HepG2 (cell line): ENCODE measurements around the gene CEP68. TPM values are rescaled to one million over a fixed set of nuclear protein-coding genes. Genes with fewer than 3 reads are reported as not detected.

Experiments
- CEBPB ChIP-seq: IDR thresholded peaks from 2 replicates; pipeline ENCODE4 v1.6.1; 2011; ENCODE audit warnings: low read depth, low read length, improper control_type of control experiment, borderline replicate concordance
- DR1 ChIP-seq: sonication (generic); formaldehyde crosslinking; IDR thresholded peaks from 2 replicates; pipeline ENCODE4 v1.8.0; 2021; ENCODE audit warnings: mild to moderate bottlenecking, missing genetic modification reagents, inconsistent platforms
- EED ChIP-seq: sonication (generic); formaldehyde crosslinking; IDR thresholded peaks from 2 replicates; pipeline ENCODE4 v1.5.0; 2020; ENCODE audit warnings: mild to moderate bottlenecking, missing genetic modification reagents
- FOXK2 ChIP-seq: fragments of 450-650 bp; IDR thresholded peaks from 2 replicates; pipeline ENCODE4 v1.6.1; 2016
- HMGA1 ChIP-seq: sonication (generic); formaldehyde crosslinking; conservative IDR thresholded peaks from 2 replicates; pipeline ENCODE4 v1.4.0; 2020; ENCODE audit warnings: missing genetic modification reagents
- MED8 ChIP-seq: sonication (generic); formaldehyde crosslinking; IDR thresholded peaks from 2 replicates; pipeline ENCODE4 v1.8.1; 2023; ENCODE audit warnings: mild to moderate bottlenecking, missing genetic modification reagents; ENCODE audit not compliant: insufficient replicate concordance
- MLLT10 ChIP-seq: sonication (generic); formaldehyde crosslinking; IDR thresholded peaks from 2 replicates; pipeline ENCODE4 v1.4.0; 2020; ENCODE audit warnings: missing genetic modification reagents
- MYC ChIP-seq: sonication (generic); formaldehyde crosslinking; IDR thresholded peaks from 2 replicates; pipeline ENCODE4 v1.9.0; 2021; ENCODE audit warnings: missing genetic modification reagents, borderline replicate concordance
- NKX3-1 ChIP-seq: sonication (generic); formaldehyde crosslinking; IDR thresholded peaks from 2 replicates; pipeline ENCODE4 v1.5.0; 2020; ENCODE audit warnings: missing genetic modification reagents
- NR0B2 ChIP-seq: sonication (generic); formaldehyde crosslinking; IDR thresholded peaks from 2 replicates; pipeline ENCODE4 v1.4.0; 2020; ENCODE audit warnings: mild to moderate bottlenecking, missing genetic modification reagents
- NR1H2 ChIP-seq: sonication (generic); formaldehyde crosslinking; IDR thresholded peaks from 2 replicates; pipeline ENCODE4 v1.8.1; 2022; ENCODE audit warnings: low read depth, missing genetic modification reagents, borderline replicate concordance
- POGZ ChIP-seq: sonication (generic); formaldehyde crosslinking; IDR thresholded peaks from 2 replicates; pipeline ENCODE4 v1.4.0; 2020; ENCODE audit warnings: mild to moderate bottlenecking, missing genetic modification reagents
- RBM39 ChIP-seq: fragments of 200-400 bp; formaldehyde crosslinking; IDR thresholded peaks from one replicate; pipeline ENCODE4 v1.6.1; 2018; ENCODE audit warnings: antibody characterized with exemption, mild to moderate bottlenecking, low read depth, low read length; ENCODE audit not compliant: poor library complexity, severe bottlenecking
- SRSF9 ChIP-seq: fragments of 200-400 bp; formaldehyde crosslinking; IDR thresholded peaks from 2 replicates; pipeline ENCODE4 v1.6.1; 2018; ENCODE audit warnings: borderline replicate concordance, mild to moderate bottlenecking, low read depth, low read length; ENCODE audit not compliant: insufficient read depth, poor library complexity, severe bottlenecking
- TARDBP ChIP-seq: sonication (generic); formaldehyde crosslinking; IDR thresholded peaks from 2 replicates; pipeline ENCODE4 v1.8.0; 2022; ENCODE audit warnings: mild to moderate bottlenecking, missing genetic modification reagents
- ZNF180 ChIP-seq: sonication (generic); formaldehyde crosslinking; IDR thresholded peaks from 2 replicates; pipeline ENCODE4 v1.4.0; 2020; ENCODE audit warnings: low read depth, missing genetic modification reagents, borderline replicate concordance
- ZNF326 ChIP-seq: sonication (generic); formaldehyde crosslinking; IDR thresholded peaks from 2 replicates; pipeline ENCODE4 v1.4.0; 2020; ENCODE audit warnings: missing genetic modification reagents, borderline replicate concordance
- ZNF432 ChIP-seq: sonication (generic); formaldehyde crosslinking; IDR thresholded peaks from 2 replicates; pipeline ENCODE4 v1.5.0; 2020; ENCODE audit warnings: missing genetic modification reagents, mild to moderate bottlenecking, borderline replicate concordance
- ZNF557 ChIP-seq: sonication (generic); formaldehyde crosslinking; IDR thresholded peaks from 2 replicates; pipeline ENCODE4 v1.4.0; 2020; ENCODE audit warnings: missing genetic modification reagents
- ZNF558 ChIP-seq: sonication (generic); formaldehyde crosslinking; IDR thresholded peaks from 2 replicates; pipeline ENCODE4 v1.9.0; 2022; ENCODE audit warnings: mild to moderate bottlenecking, missing genetic modification reagents, borderline replicate concordance
- ZNF652 ChIP-seq: IDR thresholded peaks from 2 replicates; pipeline ENCODE4 v1.6.1; 2016; ENCODE audit warnings: low read depth, borderline replicate concordance
- ZNF746 ChIP-seq: sonication (generic); formaldehyde crosslinking; IDR thresholded peaks from 2 replicates; pipeline ENCODE4 v1.8.0; 2022; ENCODE audit warnings: mild to moderate bottlenecking, missing genetic modification reagents
- ZNF75D ChIP-seq: sonication (generic); formaldehyde crosslinking; IDR thresholded peaks from 2 replicates; pipeline ENCODE4 v1.8.1; 2023; ENCODE audit warnings: missing genetic modification reagents, mild to moderate bottlenecking, borderline replicate concordance
- ZNF792 ChIP-seq: IDR thresholded peaks from 2 replicates; pipeline ENCODE4 v1.6.1; 2016
- polyA plus RNA-seq, 8 experiments: library from polyadenylated mRNA; depleted of rRNA in 3 of 8; stranded (reverse) in 7 of 8; unstranded in 1 of 8; fragments of >200 nt; fragmentation: Illumina TruSeq in 4 of 8; extraction: Trizol in 4 of 8; gene quantifications; 2 replicates each; pipeline versions ENCODE4 v1.2.1 to v1.2.3, GENCODE V29; 2011 to 2016; ENCODE audit warnings: low read depth in 4 of 8, missing spikeins in 1 of 8, mixed read lengths in 1 of 8; ENCODE audit not compliant: insufficient read depth in 1 of 8
- total RNA-seq, 5 experiments: library from RNA; depleted of rRNA; stranded (reverse); fragments of >200 nt; fragmentation: Illumina TruSeq; extraction: Trizol; gene quantifications; 2 replicates each; pipeline ENCODE4 v1.2.3, GENCODE V29; 2016; ENCODE audit warnings: low read depth in 1 of 5
- TF ChIP-seq, protein P1 (sequence below): sonication (generic); formaldehyde crosslinking; IDR thresholded peaks from 2 replicates; pipeline ENCODE4 v1.8.1; 2022; ENCODE audit warnings: mild to moderate bottlenecking, missing genetic modification reagents
- TF ChIP-seq, protein P2 (sequence below): sonication (generic); formaldehyde crosslinking; IDR thresholded peaks from 2 replicates; pipeline ENCODE4 v1.5.0; 2020; ENCODE audit warnings: missing genetic modification reagents, mild to moderate bottlenecking, borderline replicate concordance
- TF ChIP-seq, protein P3 (sequence below): sonication (generic); formaldehyde crosslinking; IDR thresholded peaks from 2 replicates; pipeline ENCODE4 v1.5.1; 2020; ENCODE audit warnings: missing genetic modification reagents, mild to moderate bottlenecking, borderline replicate concordance

The CEP68 gene
- total and polyA plus RNA-seq, 2 of the 13 experiments (the other 11 are each of a cell fraction or from before 2014, with no cell fraction given), result 5.7 to 9.3 TPM

DNA sequence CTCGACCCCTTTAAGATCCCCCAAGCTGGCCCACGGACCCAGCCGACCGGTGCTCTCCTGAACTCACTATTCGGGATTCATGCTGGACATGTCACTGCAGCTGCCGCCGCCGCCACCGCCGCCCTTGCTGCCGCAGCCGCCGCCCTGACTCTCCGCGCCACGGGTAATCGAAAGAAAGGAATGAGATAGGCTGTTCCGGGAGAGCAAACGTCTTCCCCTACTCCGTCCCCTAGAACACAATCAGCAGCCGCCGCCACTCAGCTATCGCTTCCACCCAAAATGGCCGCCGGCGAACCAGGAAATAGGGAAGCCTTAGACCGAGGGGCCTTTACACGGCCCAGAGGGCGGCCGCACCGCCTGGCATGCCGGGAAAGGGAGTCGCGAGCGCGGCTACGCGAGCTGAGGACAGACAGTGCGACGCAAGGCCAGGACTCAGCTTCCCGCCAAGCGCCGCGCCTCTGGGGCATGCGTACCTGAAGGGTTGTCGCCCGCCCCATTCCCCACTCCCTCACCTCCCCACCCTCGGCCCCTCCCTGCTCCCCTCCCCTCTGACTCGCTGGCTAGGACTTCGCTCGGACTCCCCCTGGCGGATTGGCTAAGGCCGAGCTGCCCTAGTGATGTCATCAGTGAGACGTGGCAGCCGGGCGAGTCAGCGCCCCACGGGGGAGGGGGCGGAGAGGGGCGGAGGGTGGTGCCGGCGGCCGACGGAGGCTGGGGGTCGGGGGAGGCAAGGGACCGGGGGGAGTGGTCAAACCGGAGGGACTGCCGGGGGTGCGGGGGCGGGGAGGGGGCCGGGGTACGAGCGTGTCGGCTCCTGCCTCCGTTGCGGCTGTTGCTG lies 73.8 kb downstream of the CEP68 start, which contains the start of gene RAB1A (continued):
- TF ChIP-seq SRSF9, result no peak
- no peak for TF ChIP-seq ZNF180
- peak; percentile 53; the same call in 1 of the 2 replicates for TF ChIP-seq DR1 (CRISPR knock-in tag)
- no peak for TF ChIP-seq ZNF557
- no peak for TF ChIP-seq HMGA1 (CRISPR knock-in tag)
- TF ChIP-seq NR0B2 (CRISPR knock-in tag), result peak; percentile 60; the same call in 1 of the 2 replicates
- TF ChIP-seq, protein P1, sequence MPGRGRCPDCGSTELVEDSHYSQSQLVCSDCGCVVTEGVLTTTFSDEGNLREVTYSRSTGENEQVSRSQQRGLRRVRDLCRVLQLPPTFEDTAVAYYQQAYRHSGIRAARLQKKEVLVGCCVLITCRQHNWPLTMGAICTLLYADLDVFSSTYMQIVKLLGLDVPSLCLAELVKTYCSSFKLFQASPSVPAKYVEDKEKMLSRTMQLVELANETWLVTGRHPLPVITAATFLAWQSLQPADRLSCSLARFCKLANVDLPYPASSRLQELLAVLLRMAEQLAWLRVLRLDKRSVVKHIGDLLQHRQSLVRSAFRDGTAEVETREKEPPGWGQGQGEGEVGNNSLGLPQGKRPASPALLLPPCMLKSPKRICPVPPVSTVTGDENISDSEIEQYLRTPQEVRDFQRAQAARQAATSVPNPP, result no peak
- peak; percentile 75 for TF ChIP-seq TARDBP (CRISPR knock-in tag)
- no peak for TF ChIP-seq CEBPB
- TF ChIP-seq ZNF432 (CRISPR knock-in tag), result no peak
- peak; percentile 97 for TF ChIP-seq RBM39
- TF ChIP-seq, protein P2, sequence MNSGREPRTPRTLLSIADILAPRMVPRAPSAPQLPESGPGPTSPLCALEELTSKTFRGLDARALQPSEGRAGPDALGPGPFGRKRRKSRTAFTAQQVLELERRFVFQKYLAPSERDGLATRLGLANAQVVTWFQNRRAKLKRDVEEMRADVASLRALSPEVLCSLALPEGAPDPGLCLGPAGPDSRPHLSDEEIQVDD (CRISPR knock-in tag), result no peak
- TF ChIP-seq ZNF746 (CRISPR knock-in tag), result peak; percentile 92
- no peak for TF ChIP-seq ZNF326 (CRISPR knock-in tag)
- peak; percentile 53; the same call in 1 of the 2 replicates for TF ChIP-seq ZNF792
- TF ChIP-seq, protein P3, sequence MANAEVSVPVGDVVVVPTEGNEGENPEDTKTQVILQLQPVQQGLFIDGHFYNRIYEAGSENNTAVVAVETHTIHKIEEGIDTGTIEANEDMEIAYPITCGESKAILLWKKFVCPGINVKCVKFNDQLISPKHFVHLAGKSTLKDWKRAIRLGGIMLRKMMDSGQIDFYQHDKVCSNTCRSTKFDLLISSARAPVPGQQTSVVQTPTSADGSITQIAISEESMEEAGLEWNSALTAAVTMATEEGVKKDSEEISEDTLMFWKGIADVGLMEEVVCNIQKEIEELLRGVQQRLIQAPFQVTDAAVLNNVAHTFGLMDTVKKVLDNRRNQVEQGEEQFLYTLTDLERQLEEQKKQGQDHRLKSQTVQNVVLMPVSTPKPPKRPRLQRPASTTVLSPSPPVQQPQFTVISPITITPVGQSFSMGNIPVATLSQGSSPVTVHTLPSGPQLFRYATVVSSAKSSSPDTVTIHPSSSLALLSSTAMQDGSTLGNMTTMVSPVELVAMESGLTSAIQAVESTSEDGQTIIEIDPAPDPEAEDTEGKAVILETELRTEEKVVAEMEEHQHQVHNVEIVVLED (CRISPR knock-in tag), result peak; percentile 89; the same call in 1 of the 2 replicates
- peak; percentile 92 for TF ChIP-seq POGZ (CRISPR knock-in tag)
- TF ChIP-seq ZNF558 (CRISPR knock-in tag), result 0 out of 2 replicates have a peak, but pooled peaks have one; percentile 54
- TF ChIP-seq ZNF75D, result no peak
- TF ChIP-seq MLLT10, result no peak
- no peak for TF ChIP-seq NKX3-1 (CRISPR knock-in tag)
- 0 out of 2 replicates have a peak, but pooled peaks have one; percentile 15 for TF ChIP-seq FOXK2
- TF ChIP-seq NR1H2 (CRISPR knock-in tag), result no peak
- TF ChIP-seq MYC (CRISPR knock-in tag), result no peak
- TF ChIP-seq EED (CRISPR knock-in tag), result no peak
- peak; percentile 89 for TF ChIP-seq MED8
- no peak for TF ChIP-seq ZNF652 (CRISPR knock-in tag)
